T-helper 1 cell treated with Interleukin-12 subunit alpha and Interleukin-12 subunit beta and Interleukin-4 antibody, amounts not matched to agents 30 μg/mL and 1 μg/mL, for 36 hours (primary cell): ENCODE results near the gene PKIB.
"Not testable (repeated sequence)": the region's sequence is repeated elsewhere in the genome, so short reads cannot be mapped to it uniquely, and the experiment has no call there.

Source experiments
- H3K27ac Mint-ChIP-seq: one replicate; pipeline ENCODE4 v1.8.0; 2021; ENCODE audit warnings: mild to moderate bottlenecking, mixed read lengths
- H3K27me3 Mint-ChIP-seq: one replicate; pipeline ENCODE4 v1.8.0; 2021; ENCODE audit warnings: low read depth, mixed read lengths
- H3K36me3 Mint-ChIP-seq: one replicate; pipeline ENCODE4 v1.8.0; 2021; ENCODE audit warnings: low read depth, mixed read lengths
- H3K4me1 Mint-ChIP-seq: one replicate; pipeline ENCODE4 v1.8.0; 2021; ENCODE audit warnings: low read depth, mixed read lengths
- H3K4me3 Mint-ChIP-seq: one replicate; pipeline ENCODE4 v1.8.0; 2021; ENCODE audit warnings: mild to moderate bottlenecking, moderate library complexity, mixed read lengths
- H3K9me3 Mint-ChIP-seq: one replicate; pipeline ENCODE4 v1.8.0; 2021; ENCODE audit warnings: mixed read lengths

PKIB gene

GRCh38 chr6:122718616-122719015 is 108.4 kb downstream of the PKIB start:
- no peak overlapping the region for H3K4me3 Mint-ChIP-seq
- H3K27me3 Mint-ChIP-seq, result no peaks in the 10 kb centered on the region
- H3K27ac Mint-ChIP-seq, result no peak overlapping the region
- H3K36me3 Mint-ChIP-seq, result no peaks in the 10 kb centered on the region
- no peaks in the 10 kb centered on the region for H3K4me1 Mint-ChIP-seq
- no peaks in the 10 kb centered on the region for H3K9me3 Mint-ChIP-seq

DNA sequence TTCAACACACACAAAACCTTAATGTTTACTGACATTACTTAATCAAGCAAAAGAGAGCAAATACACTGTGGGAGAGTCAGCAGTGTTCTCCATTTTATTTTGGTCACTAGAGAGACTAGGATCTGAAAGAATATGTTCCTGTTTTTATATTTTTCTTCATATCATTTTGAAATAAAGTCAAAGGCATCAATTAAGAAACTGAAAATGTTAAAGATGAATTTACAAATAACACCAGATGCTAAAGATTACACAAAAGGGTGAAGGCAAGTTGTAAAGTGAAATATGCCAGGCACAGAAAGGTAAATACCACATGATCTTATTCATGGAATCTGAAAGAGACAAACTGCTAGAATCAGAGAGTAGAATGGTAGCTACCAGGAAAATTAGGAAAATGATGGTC is 109.0 kb downstream of the PKIB start:
- H3K9me3 Mint-ChIP-seq, result no peaks in the 10 kb centered on the region
- no peaks in the 10 kb centered on the region for H3K4me1 Mint-ChIP-seq
- no peak overlapping the region for H3K4me3 Mint-ChIP-seq
- no peak overlapping the region for H3K27ac Mint-ChIP-seq
- no peaks in the 10 kb centered on the region for H3K36me3 Mint-ChIP-seq
- no peaks in the 10 kb centered on the region for H3K27me3 Mint-ChIP-seq

DNA sequence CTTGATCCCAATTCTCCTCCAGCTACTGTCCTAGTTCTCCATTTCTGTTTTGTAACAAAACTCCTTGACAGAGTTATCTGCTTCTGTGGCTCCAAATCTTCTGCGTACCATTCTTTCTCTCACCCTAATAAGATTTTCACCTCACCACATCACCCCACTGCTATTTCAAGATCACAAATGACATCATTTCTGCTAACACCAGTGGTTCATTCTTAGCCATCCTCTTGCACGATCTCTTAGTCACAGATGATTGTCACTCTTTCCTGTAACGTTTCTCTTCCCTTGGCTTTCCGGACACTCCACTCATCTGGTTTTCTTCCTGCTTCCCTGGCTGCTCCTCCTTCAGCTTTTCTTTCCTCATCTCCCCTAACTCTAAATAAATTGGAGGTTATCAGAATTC is 112.5 kb downstream of the PKIB start:
- Mint-ChIP-seq H3K27me3 (peaks cover 3% of the 10 kb centered on the region), H3K36me3 (no peaks in the 10 kb centered on the region), H3K4me3 (no peak overlapping the region), H3K27ac (no peak overlapping the region), H3K4me1 (no peaks in the 10 kb centered on the region), H3K9me3 (no peaks in the 10 kb centered on the region)

- Mint-ChIP-seq H3K36me3 (no peaks in the 10 kb centered on the region), H3K27me3 (peaks cover 3% of the 10 kb centered on the region), H3K27ac (no peak overlapping the region), H3K4me3 (no peak overlapping the region), H3K4me1 (no peaks in the 10 kb centered on the region), H3K9me3 (no peaks in the 10 kb centered on the region)
Measured at GRCh38 chr6:122726649-122727048, 116.4 kb downstream of the PKIB start.

- Mint-ChIP-seq H3K27ac (no peak overlapping the region), H3K4me1 (no peaks in the 10 kb centered on the region), H3K4me3 (no peak overlapping the region), H3K9me3 (no peaks in the 10 kb centered on the region), H3K36me3 (no peaks in the 10 kb centered on the region), H3K27me3 (peaks cover 4% of the 10 kb centered on the region)
Measured at GRCh38 chr6:122727244-122727643, 117.0 kb downstream of the PKIB start.

DNA sequence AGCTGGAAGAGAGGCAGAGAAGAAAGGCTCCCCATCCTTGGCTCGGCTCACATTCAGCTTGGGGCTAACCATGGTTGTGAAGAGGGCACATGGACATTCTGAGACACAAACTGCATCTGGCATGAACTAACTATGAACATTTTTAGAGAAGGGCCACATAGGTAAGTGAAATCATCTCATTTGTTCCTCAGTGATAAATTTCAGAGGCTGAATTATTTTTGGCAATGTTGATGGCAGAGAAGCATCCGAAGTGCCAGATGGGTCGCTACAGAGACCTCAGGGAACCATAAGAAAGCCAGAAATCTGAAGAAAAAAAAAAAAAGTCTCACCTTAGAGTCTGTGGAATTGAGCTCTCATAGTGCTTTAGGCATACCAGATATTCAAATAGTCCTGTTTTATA is 120.1 kb downstream of the PKIB start:
- H3K36me3 Mint-ChIP-seq, result no peaks in the 10 kb centered on the region
- no peak overlapping the region for H3K4me3 Mint-ChIP-seq
- no peak overlapping the region for H3K27ac Mint-ChIP-seq
- H3K9me3 Mint-ChIP-seq, result no peaks in the 10 kb centered on the region
- no peaks in the 10 kb centered on the region for H3K4me1 Mint-ChIP-seq
- H3K27me3 Mint-ChIP-seq, result peaks cover 24% of the 10 kb centered on the region

DNA sequence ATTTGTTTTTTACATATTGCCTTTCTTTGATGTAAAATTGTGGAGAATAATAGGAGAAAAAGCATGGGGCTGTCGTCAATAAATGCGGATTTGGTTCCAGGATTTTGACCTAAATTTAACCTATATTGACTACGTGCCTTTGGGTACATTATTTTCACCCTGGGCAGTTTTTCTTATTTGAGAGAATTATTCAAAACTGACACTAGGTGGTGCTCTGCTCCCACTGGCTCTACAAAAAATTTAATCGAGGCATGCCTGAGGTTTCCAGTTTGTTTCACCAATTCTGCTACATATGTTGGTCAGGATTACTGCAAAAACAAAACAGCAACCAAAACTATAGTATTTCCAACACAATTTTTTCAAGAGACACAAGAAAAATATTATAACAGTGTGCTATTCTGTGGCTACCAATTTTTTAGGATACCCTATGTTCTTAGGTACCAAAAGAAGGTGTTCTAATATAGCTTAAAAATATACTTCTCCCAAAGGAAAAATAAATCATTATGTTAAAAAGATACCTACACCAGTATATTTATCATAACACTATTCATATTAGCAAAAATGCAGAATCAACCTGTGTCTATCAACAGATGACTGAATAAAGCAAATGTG is 120.7 kb downstream of the PKIB start:
- peaks cover 25% of the 10 kb centered on the region for H3K27me3 Mint-ChIP-seq
- H3K4me3 Mint-ChIP-seq, result no peak overlapping the region
- no peaks in the 10 kb centered on the region for H3K36me3 Mint-ChIP-seq
- no peaks in the 10 kb centered on the region for H3K4me1 Mint-ChIP-seq
- H3K27ac Mint-ChIP-seq, result no peak overlapping the region
- H3K9me3 Mint-ChIP-seq, result no peaks in the 10 kb centered on the region

DNA sequence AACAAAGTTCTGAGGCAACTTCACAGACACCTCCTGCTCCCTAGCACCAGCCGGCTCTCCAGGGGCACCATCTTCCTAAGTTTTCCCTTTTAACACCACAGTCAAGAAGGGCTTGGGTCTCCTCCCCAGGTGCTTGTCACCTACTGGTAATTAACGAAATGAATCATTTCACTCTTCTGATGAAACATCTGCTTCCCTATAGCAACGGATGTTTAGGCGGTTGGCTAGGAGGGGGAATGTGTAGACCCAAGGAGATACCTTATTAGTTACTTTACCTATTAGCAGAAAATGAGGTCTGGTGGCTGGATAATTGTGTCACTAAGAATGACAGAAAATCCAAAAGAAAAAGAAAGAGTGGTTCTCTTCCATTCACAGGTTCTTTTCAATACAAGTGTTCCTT is 123.1 kb downstream of the PKIB start:
- H3K36me3 Mint-ChIP-seq, result no peaks in the 10 kb centered on the region
- no peak overlapping the region for H3K4me3 Mint-ChIP-seq
- H3K27me3 Mint-ChIP-seq, result peaks cover 22% of the 10 kb centered on the region
- no peaks in the 10 kb centered on the region for H3K9me3 Mint-ChIP-seq
- no peaks in the 10 kb centered on the region for H3K4me1 Mint-ChIP-seq
- H3K27ac Mint-ChIP-seq, result no peak overlapping the region

GRCh38 chr6:122734529-122735395 is 124.6 kb downstream of the PKIB start:
- peaks cover 22% of the 10 kb centered on the region for H3K27me3 Mint-ChIP-seq
- H3K36me3 Mint-ChIP-seq, result no peaks in the 10 kb centered on the region
- no peaks in the 10 kb centered on the region for H3K9me3 Mint-ChIP-seq
- no peak overlapping the region for H3K4me3 Mint-ChIP-seq
- no peaks in the 10 kb centered on the region for H3K4me1 Mint-ChIP-seq
- no peak overlapping the region for H3K27ac Mint-ChIP-seq

GRCh38 chr6:122735582-122735981 is 125.4 kb downstream of the PKIB start:
- Mint-ChIP-seq H3K4me1 (no peaks in the 10 kb centered on the region), H3K27me3 (peaks cover 22% of the 10 kb centered on the region)

GRCh38 chr6:122736163-122736562 is 126.0 kb downstream of the PKIB start:
- H3K27me3 Mint-ChIP-seq, result peaks cover 22% of the 10 kb centered on the region
- no peaks in the 10 kb centered on the region for H3K36me3 Mint-ChIP-seq
- H3K4me1 Mint-ChIP-seq, result no peaks in the 10 kb centered on the region
- no peaks in the 10 kb centered on the region for H3K9me3 Mint-ChIP-seq
- H3K4me3 Mint-ChIP-seq, result no peak overlapping the region
- H3K27ac Mint-ChIP-seq, result no peak overlapping the region

More at GRCh38 chr6:122735582-122735981, 125.4 kb downstream of the PKIB start:
- H3K36me3 Mint-ChIP-seq, result no peaks in the 10 kb centered on the region
- H3K4me3 Mint-ChIP-seq, result no peak overlapping the region
- no peaks in the 10 kb centered on the region for H3K9me3 Mint-ChIP-seq
- H3K27ac Mint-ChIP-seq, result no peak overlapping the region

- H3K4me1 Mint-ChIP-seq, result no peaks in the 10 kb centered on the region
- no peaks in the 10 kb centered on the region for H3K36me3 Mint-ChIP-seq
- no peak overlapping the region for H3K27ac Mint-ChIP-seq
- H3K9me3 Mint-ChIP-seq, result no peaks in the 10 kb centered on the region
- H3K4me3 Mint-ChIP-seq, result no peak overlapping the region
- H3K27me3 Mint-ChIP-seq, result peaks cover 22% of the 10 kb centered on the region
Measured at GRCh38 chr6:122736616-122737015, 126.4 kb downstream of the PKIB start.

GRCh38 chr6:122740091-122740490 is 129.9 kb downstream of the PKIB start:
- no peaks in the 10 kb centered on the region for H3K36me3 Mint-ChIP-seq
- no peaks in the 10 kb centered on the region for H3K4me1 Mint-ChIP-seq
- H3K9me3 Mint-ChIP-seq, result no peaks in the 10 kb centered on the region
- no peak overlapping the region for H3K27ac Mint-ChIP-seq
- H3K27me3 Mint-ChIP-seq, result peaks cover 3% of the 10 kb centered on the region
- no peak overlapping the region for H3K4me3 Mint-ChIP-seq

DNA sequence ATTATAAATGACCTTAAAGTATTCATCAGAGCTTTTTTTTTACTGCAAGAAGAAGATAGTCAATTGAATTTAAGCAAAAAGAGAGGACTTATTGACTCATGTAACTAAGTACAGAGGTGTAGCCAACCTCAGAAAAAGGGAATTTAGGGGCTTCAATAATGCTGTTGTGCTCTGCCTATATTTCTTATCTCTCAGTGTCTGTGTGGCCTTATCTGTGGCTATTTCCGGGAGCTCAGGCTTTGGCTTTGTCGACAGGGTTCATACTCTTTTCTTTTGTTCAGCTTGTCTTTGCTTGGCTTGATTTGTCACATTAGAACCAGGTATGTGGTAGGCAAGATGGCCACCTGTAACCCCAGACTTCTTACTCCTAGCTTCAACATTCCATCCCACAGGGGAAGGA is 130.7 kb downstream of the PKIB start:
- no peak overlapping the region for H3K27ac Mint-ChIP-seq
- no peaks in the 10 kb centered on the region for H3K27me3 Mint-ChIP-seq
- no peaks in the 10 kb centered on the region for H3K36me3 Mint-ChIP-seq
- no peaks in the 10 kb centered on the region for H3K9me3 Mint-ChIP-seq
- H3K4me1 Mint-ChIP-seq, result no peaks in the 10 kb centered on the region
- no peak overlapping the region for H3K4me3 Mint-ChIP-seq

GRCh38 chr6:122744247-122744646 is 134.0 kb downstream of the PKIB start:
- not testable (repeated sequence) for H3K4me3 Mint-ChIP-seq

More at GRCh38 chr6:122744247-122744646, 134.0 kb downstream of the PKIB start:
- not testable (repeated sequence) for H3K9me3 Mint-ChIP-seq, H3K4me1 Mint-ChIP-seq, H3K27ac Mint-ChIP-seq, H3K36me3 Mint-ChIP-seq, H3K27me3 Mint-ChIP-seq
